ENCODE data around the gene XPA.
A peak's percentile ranks its signal among the peaks of the same experiment; 100 is the strongest.

Gene XPA

DNA sequence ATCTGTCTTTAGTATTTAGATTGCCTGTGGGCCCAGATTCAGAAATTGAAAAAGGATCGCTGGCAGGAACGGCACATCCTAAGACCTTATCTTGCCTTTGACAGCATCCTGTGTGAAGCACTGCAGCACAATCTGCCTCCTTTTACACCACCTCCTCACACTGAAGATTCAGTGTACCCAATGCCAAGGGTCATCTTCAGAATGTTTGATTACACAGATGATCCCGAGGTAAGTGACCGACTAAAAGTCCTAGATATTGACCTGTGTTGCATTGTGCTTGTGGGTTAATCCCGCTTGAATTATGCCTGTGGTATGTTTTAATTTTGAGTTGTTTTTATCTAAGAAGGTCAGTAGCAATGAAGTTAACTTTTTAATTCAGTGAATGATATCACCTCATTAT, 49.1 kb downstream of the XPA start:
- DNase-seq: no peak

DNA sequence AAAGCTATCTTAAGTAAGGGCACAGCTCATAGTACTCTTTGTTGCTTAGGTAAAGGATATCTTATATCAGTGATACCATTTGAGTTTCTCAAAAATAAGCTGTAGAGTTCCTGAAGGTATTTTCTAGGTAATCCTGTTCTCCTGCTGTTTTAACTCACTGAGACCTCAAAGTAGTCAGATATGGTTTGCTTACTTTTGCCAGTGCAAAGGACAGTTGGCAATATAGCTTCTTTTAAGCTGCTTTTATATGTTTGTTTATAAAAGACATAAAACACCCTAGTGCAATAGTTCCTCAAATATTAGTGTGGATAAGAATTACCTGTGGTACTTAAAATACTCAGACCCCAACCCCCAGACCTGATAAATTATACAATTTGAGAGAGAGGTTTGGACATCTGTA, 51.4 kb downstream of the XPA start:
- DNase-seq: no peak

DNA sequence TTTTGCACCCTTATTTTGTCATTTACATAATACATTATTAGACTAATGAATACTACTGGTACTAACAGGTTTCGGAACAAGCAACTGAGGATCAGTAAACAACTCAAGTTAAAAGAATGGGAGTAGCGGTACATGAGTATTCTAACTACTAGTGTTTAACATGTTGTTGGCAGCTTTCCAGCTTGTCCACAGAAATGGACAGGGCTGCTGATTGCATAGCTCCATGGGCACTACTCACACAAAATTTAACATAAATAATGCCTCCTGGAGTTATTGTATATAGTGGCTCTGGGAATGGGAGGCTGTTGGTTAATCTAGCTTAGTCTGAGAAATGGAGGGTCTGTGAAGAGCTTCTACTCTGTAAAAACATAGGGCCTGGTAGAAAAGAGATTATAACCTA, 56.8 kb downstream of the XPA start:
- no peak for DNase-seq

DNA sequence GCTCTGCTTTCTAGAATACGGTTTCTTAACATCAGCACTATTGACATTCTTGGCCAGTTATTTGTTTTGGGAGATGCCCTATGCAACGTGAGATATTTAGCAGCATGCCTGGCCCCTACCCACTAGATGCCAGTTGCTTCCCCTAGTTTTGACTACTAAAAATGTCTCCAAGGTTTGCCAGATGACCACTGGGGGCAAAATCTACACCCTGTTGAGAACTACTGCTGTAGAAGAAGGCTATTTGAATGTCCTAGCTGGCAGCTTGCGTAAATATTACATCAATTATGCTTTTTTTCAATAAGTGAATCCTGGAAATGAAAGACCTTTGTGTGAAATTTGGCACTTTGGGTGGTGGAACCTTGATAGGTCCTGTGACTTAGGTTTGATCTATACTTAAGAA, 58.5 kb downstream of the XPA start:
- no peak for DNase-seq

DNA sequence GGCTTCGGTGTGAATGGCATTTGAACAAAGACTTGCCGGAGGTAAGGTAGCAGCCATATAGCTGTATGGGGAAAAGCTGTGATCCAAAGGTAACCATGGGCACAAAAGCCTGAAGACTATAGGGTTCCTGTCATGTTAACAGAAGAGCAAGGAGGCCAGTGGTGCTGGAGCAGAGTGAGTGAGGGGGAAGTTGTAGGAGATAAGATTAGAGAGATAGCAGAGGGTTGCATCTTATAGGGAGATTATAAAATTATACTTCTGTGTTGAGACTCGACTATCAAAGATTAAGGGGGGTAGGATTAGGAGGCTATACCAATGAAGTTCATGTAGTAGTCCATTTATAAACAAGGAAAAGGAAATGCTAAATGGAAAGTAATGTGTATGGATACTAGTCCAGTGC, 60.2 kb downstream of the XPA start:
- no peak for DNase-seq

DNA sequence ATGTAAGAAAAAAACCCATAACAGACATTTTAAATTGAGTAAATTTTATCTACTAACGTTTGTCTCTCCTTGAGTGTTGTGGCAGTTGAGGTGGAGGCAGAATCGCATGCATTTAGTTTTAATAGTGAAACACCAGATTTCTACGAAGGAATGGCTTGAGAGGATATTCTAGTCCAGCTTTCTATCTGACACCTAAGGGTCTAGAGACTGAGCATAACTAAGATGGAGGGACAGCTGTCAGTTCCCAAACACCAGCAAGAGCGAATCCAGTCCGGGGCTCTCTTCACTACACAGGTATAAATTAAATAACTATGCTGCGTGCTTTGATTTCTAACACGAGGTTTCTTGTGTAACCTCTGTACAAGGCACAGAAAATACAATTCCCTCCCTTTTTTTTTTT, 62.1 kb downstream of the XPA start:
- DNase-seq: no peak

DNA sequence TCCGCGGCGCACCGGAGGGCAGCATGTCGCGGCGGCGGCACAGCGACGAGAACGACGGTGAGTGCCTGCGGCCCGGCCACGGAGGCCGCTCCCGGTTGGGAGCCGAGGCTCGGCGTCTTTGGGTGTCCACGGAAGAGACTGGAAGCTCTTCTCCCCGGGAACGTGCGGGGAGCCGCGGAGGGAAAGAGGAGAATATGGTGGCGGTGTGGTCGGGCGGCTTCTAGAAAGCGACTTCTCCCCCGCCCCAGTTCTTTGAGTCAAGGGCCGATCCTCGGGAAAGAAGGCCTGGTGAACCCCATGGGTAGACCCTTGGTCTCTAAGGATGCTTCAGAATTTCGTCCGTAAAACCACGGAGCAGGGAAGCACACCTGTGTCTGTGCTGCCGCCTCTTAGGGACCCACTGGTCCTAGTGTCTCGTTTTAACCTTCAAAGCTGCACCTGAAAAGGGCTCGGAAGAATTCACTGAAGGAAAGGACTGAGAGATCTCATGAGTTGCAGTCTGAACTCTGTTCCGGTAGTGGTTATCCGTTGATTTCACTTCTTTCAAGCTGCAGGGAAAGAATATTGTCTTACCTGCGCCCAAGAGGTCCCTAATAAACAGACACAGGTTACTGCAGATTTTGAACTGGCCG, 63.2 kb downstream of the XPA start:
- no peak for DNase-seq

DNA sequence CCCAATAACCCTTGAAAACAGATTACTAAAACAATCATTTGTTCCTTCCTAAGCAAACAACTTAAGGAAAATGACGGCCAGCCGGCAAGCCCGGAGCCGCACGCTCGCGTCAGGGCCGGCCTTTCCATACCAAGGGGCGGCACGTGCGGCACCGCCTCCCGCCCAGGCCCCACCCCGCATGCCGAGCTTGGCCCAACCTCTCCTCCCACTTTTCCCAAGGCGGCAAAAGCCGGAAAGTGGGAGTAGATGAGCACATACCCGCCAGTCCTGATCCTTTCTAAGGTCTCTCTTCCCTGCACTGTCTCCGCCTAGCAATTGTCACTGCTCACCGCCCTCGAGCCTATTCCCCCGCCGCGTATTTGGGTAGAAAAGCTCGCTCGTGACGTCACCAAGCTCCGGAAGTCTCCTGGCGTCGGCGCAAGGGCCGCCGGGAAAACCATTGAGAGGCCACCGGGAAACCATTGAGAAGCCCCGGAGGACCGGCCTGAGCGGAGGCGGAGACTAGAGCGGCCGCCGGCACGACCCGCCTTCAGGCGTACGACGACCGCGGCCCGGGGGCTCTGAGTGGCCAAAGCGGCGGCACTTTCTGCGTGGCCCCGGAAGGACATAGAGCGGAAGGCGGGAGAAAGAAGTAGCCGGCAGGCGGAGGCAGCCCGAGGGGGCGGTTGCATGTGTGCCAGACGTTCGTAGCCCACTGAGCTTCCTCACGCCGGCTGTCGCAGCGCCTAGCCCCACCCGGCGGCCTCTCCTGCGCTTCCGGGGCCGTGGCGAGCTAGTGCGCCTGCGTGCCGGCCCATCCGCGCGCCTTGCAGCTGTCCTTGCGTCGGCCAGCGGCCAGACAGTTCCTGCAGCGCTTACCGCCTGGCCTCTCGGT, 63.9 kb downstream of the XPA start, which contains the start of the genes NCBP1 and TSTD2:
Gene NCBP1 (plus strand): TSS at position 837 of the 874 bp plus-strand sequence. CDS start 61 bp downstream, outside the sequence.
Gene TSTD2 (minus strand): TSS at position 384 of the 874 bp plus-strand sequence. CDS start 5,806 bp downstream, outside the sequence.
- peak; percentile 95 to 98 for DNase-seq

DNA sequence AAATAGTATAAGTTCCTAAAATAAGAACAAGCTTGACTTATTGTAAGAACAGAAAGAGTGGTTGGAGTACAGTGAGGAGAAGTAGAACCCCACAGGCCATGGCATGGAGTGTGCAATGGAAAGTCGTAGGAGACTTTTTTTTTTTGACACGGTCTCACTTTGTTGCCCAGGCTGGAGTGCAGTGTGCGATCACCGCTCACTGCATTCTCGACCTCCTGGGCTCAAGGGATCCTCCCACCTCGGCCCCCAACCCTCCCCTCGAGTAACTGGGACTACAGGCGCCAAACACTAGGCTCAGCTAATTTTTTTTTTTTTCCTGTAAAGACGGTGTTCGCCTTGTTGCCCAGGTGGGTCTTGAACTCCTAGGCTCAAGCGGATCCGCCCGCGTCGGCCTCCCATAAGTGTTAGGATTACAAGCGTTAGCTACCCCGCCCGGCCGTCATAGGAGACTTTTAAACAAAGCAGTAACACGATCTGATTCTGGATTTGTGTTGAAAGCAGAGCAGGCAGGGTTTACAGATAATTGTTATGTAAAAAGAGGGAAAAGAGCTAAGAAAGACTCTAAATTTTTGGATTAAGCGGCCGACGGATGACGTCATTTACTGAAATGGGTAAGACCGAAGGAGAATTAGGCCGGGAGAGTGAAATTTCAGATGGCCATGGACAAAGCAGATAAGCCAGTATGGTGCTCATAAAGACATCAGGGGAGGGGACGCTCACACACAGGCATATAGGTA, 64.7 kb downstream of the XPA start:
- DNase-seq: peak in 1 of 2 donors; percentile 75

DNA sequence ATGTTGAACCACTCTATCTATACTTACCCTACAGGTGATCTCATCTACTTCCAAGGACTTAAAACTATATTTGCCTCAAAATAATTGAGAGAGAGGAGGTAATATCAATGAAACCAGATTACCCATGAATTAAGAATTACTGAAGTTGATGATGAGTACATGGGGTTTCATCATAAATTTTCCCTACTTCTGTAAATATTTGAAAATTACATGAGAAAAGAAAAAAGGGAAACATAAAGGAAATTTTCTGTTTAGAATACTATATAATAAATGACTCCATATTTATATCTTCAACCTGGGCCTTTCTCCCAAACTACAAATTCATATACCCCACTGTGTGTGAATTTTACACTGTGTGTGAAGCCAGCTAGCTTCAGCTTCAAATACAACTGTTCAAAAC, 66.5 kb downstream of the XPA start:
- no peak for DNase-seq

DNA sequence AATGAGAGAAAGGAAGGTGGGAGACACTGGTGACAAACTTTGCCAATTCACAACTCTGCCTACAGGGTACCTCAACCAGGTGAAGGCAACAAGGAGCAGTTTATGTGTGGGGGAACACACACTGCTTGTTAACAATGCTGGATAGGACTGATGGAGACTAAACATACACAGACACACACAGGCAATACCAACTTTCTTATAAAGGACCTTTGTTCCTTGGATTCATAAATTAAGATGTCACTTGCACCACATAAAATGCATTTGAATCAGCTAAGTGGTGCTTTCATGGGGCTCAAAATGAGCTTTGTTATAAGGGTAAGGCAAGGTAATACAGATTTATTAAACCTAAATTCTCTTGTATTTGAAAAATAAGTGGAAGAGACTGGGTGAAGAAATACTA, 68.0 kb downstream of the XPA start:
- no peak for DNase-seq

DNA sequence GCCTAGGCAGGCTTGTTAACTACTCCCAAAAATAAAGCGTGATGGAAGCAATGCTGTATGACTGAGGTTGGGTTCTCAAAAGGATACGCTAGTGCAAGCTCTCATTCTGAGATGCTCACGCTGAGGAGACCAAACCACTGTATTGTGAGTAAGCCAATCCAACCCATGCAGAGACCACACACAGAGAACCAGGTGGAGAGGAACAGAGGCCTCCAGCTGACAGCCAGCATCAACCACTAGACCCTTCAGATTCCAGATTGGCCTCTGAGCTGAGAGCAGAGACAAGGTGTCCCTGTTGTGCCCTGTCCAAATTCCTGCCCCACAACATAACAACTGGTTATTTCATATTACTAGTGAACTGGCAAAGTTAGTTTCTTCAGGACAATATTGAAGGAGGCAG, 68.5 kb downstream of the XPA start:
- no peak for DNase-seq

DNA sequence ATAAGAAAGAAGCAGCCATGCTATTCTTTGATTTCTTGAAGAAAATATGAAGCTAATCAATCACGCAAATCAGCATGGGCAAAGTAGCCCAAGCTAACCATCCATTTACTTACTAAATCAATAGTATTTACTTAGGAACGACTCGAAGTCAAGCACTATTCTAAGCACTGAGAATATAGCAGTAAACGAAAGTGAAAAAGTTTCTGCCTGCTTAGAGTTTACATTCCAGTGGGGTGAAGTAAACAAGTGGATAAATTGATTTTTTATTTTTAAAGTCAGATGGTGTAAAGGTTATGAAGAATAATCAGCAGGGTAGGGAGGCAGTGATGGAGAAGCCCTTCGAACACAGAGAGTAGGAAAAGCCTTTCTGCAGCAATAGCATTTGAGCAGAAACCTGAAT, 69.5 kb downstream of the XPA start:
- DNase-seq: no peak

DNA sequence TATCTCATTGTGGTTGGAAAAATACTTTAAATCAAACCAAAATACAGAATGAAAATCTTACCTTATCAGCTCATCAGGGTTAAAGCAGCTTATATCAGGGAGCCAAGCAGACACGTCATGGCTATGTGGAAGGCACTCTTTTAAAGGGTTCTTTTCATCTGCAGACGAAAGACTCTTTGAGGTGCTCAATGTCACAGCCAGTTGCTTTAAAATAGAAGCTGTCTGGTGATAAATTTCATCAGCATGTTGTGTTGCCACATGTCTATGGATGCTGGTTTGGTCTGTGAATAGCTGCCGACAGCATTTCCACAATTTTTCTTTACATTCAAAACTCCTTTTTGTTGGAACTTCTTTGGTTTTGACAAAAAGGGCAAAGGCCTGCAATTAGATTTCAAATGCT, 71.5 kb downstream of the XPA start:
- DNase-seq: no peak

Data from hippocampal formation (tissue), 2 donors.